HG03159 (cell line): Measurements from ENCODE around the gene PHF21A.
"Not testable (repeated sequence)": the region's sequence is repeated elsewhere in the genome, so short reads cannot be mapped to it uniquely, and the experiment has no call there.

ENCODE experiments used
- ATAC-seq: cut with Tn5 transposase; IDR thresholded peaks from one replicate; pipeline ENCODE4 v1.9.1; 2021; ENCODE audit warnings: mild to moderate bottlenecking, moderate library complexity; ENCODE audit not compliant: unreplicated experiment

PHF21A gene

GRCh38 chr11:45906096-45906682 is 215.1 kb downstream of the PHF21A start:
- ATAC-seq = no peak

- not testable (repeated sequence) for ATAC-seq
Measured at GRCh38 chr11:45905576-45905975, 215.7 kb downstream of the PHF21A start.

GRCh38 chr11:45905095-45905494 is 216.2 kb downstream of the PHF21A start:
- no peak for ATAC-seq

GRCh38 chr11:45904309-45904915 is 216.8 kb downstream of the PHF21A start:
- ATAC-seq = no peak

- no peak for ATAC-seq
Measured at GRCh38 chr11:45902452-45903380, 218.5 kb downstream of the PHF21A start.

GRCh38 chr11:45901626-45902025 is 219.6 kb downstream of the PHF21A start:
- ATAC-seq = no peak

- ATAC-seq = no peak
Measured at GRCh38 chr11:45900916-45901617, 220.2 kb downstream of the PHF21A start.

GRCh38 chr11:45900175-45900800 is 221.0 kb downstream of the PHF21A start:
- ATAC-seq = not testable (repeated sequence)

- peak; percentile 57 for ATAC-seq
Measured at GRCh38 chr11:45899448-45900174, 221.6 kb downstream of the PHF21A start.

- ATAC-seq = no peak
Measured at GRCh38 chr11:45899086-45899447, 222.2 kb downstream of the PHF21A start.

GRCh38 chr11:45897556-45897955 is 223.7 kb downstream of the PHF21A start:
- ATAC-seq = no peak

GRCh38 chr11:45896422-45896984 is 224.8 kb downstream of the PHF21A start:
- no peak for ATAC-seq

- ATAC-seq = no peak
Measured at GRCh38 chr11:45895553-45896259, 225.5 kb downstream of the PHF21A start.

- no peak for ATAC-seq
Measured at GRCh38 chr11:45894555-45895247, 226.6 kb downstream of the PHF21A start.

- ATAC-seq = no peak
Measured at GRCh38 chr11:45892856-45893255, 228.4 kb downstream of the PHF21A start.

GRCh38 chr11:45890886-45891550 is 230.2 kb downstream of the PHF21A start:
- ATAC-seq = no peak

GRCh38 chr11:45889966-45890365 is 231.3 kb downstream of the PHF21A start:
- no peak for ATAC-seq

- ATAC-seq = no peak
Measured at GRCh38 chr11:45889555-45889954, 231.7 kb downstream of the PHF21A start.
